Measurements from ENCODE around the gene SELENOP.

DNA sequence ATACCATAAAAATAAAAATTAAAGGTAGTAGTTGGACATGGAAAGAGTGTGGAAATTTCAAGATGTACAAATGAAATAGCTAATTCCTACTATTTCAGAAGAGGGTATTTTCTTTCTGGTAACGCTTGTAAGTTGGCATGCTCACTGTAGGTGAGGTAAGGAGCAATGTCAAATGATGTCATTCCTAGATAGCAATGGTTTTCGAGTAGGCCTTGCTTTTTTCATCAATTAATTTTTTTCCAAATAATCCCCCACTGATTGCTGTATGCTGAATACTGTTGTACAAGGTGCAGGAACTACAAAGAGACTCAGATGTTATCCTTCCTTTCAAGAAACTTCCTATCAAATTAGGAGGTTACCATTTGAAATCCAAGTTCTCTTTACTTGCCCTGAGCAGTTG lies 928 bp upstream of the SELENOP start:
- TF ChIP-seq POLR2A (IDR thresholded peaks at IDR 0.05; ENCODE audit: borderline replicate concordance, extremely low read depth, insufficient read depth, insufficient read length) (no peak), SP1 (IDR thresholded peaks at IDR 0.05; ENCODE audit: low read depth) (no peak), POLR2AphosphoS5 (IDR thresholded peaks at IDR 0.05; ENCODE audit: low read depth, low read length) (no peak), CEBPB (IDR thresholded peaks at IDR 0.05; ENCODE audit: low read depth) (no peak)
- TF ChIP-seq, protein P1, sequence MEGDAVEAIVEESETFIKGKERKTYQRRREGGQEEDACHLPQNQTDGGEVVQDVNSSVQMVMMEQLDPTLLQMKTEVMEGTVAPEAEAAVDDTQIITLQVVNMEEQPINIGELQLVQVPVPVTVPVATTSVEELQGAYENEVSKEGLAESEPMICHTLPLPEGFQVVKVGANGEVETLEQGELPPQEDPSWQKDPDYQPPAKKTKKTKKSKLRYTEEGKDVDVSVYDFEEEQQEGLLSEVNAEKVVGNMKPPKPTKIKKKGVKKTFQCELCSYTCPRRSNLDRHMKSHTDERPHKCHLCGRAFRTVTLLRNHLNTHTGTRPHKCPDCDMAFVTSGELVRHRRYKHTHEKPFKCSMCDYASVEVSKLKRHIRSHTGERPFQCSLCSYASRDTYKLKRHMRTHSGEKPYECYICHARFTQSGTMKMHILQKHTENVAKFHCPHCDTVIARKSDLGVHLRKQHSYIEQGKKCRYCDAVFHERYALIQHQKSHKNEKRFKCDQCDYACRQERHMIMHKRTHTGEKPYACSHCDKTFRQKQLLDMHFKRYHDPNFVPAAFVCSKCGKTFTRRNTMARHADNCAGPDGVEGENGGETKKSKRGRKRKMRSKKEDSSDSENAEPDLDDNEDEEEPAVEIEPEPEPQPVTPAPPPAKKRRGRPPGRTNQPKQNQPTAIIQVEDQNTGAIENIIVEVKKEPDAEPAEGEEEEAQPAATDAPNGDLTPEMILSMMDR (IDR thresholded peaks at IDR 0.05 in 2 of 3, conservative IDR thresholded peaks at IDR 0.05 in 1 of 3; ENCODE audit: borderline replicate concordance in 1 of 3, insufficient read depth in 1 of 3, low read depth in 2 of 3, low read length in 2 of 3) = no peak
- TF ChIP-seq, protein P2, sequence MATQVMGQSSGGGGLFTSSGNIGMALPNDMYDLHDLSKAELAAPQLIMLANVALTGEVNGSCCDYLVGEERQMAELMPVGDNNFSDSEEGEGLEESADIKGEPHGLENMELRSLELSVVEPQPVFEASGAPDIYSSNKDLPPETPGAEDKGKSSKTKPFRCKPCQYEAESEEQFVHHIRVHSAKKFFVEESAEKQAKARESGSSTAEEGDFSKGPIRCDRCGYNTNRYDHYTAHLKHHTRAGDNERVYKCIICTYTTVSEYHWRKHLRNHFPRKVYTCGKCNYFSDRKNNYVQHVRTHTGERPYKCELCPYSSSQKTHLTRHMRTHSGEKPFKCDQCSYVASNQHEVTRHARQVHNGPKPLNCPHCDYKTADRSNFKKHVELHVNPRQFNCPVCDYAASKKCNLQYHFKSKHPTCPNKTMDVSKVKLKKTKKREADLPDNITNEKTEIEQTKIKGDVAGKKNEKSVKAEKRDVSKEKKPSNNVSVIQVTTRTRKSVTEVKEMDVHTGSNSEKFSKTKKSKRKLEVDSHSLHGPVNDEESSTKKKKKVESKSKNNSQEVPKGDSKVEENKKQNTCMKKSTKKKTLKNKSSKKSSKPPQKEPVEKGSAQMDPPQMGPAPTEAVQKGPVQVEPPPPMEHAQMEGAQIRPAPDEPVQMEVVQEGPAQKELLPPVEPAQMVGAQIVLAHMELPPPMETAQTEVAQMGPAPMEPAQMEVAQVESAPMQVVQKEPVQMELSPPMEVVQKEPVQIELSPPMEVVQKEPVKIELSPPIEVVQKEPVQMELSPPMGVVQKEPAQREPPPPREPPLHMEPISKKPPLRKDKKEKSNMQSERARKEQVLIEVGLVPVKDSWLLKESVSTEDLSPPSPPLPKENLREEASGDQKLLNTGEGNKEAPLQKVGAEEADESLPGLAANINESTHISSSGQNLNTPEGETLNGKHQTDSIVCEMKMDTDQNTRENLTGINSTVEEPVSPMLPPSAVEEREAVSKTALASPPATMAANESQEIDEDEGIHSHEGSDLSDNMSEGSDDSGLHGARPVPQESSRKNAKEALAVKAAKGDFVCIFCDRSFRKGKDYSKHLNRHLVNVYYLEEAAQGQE (IDR thresholded peaks at IDR 0.05; ENCODE audit: low read depth) = no peak
- TF ChIP-seq, protein P3, sequence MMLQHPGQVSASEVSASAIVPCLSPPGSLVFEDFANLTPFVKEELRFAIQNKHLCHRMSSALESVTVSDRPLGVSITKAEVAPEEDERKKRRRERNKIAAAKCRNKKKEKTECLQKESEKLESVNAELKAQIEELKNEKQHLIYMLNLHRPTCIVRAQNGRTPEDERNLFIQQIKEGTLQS (IDR thresholded peaks at IDR 0.05) = no peak
- TF ChIP-seq, protein P4, sequence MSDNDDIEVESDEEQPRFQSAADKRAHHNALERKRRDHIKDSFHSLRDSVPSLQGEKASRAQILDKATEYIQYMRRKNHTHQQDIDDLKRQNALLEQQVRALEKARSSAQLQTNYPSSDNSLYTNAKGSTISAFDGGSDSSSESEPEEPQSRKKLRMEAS (IDR thresholded peaks at IDR 0.05) = no peak

Data from HCT116 (cell line).